RKO (cell line): ENCODE results near the gene MORN3.
A peak's percentile ranks its signal among the peaks of the same experiment; 100 is the strongest.
"Not testable (repeated sequence)": the region's sequence is repeated elsewhere in the genome, so short reads cannot be mapped to it uniquely, and the experiment has no call there.

Source experiments
- DNase-seq: peaks from one replicate; pipeline ENCODE4 v3.0.0-alpha.2; 2016; ENCODE audit warnings: low spot score

The MORN3 gene, protein sequence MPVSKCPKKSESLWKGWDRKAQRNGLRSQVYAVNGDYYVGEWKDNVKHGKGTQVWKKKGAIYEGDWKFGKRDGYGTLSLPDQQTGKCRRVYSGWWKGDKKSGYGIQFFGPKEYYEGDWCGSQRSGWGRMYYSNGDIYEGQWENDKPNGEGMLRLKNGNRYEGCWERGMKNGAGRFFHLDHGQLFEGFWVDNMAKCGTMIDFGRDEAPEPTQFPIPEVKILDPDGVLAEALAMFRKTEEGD

DNA sequence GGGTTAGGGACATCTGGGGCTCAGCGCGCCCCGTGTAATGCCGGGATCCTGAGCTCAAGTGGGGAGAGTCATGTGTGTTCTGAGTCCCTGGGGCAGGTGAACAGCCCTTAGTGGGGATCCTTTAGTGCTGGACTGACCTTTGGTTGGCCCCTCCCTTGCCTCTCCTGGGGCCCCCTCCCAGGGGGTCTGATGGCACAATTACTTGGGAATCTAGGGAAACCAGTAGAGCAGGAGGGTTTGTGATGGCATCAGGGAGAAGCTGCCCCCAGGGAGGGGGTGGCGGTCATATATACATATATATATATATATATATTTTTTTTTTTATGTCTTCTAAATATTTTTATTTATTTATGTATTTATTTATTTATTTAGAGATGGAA lies at the start of gene MORN3:
TSS of gene MORN3 (minus strand) at position 134 of the 380 bp plus-strand sequence. CDS start 171 bp downstream, outside the sequence.
- DNase-seq, result no peak

DNA sequence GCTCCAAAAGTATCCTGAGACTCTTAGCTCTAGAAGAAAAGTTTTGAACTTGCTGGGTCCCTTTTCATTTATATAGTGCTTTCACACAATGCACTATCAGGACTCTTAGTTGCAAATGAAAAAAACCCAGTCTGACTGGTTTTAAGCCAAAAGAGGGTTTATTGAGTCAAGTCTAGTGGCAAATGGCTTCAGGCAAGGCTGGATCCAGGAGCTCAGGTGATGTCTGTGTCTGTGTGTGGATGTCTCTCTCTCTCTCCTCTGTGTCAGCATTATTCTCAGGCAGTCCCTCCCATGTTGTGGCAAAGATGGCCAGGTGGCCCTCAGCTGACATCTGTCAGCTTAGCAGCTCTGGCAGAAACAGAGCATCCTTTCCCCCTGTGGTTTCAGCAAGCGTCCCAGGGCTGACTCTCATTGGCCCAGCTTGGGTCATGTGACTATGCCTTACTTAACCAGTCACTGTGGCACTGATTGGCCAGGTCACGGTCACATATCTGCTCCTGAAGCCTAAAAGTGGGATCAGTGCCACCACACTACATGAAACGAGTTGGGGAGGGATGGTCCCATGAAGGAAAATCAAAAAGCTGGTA lies 49.3 kb upstream of the MORN3 start:
- DNase-seq, result no peak

- DNase-seq, result peak; percentile 32
These were observed 47.7 kb upstream of the MORN3 start for GRCh38 chr12:121717041-121717699.

GRCh38 chr12:121715862-121716435 lies 46.5 kb upstream of the MORN3 start:
- DNase-seq, result no peak

DNA sequence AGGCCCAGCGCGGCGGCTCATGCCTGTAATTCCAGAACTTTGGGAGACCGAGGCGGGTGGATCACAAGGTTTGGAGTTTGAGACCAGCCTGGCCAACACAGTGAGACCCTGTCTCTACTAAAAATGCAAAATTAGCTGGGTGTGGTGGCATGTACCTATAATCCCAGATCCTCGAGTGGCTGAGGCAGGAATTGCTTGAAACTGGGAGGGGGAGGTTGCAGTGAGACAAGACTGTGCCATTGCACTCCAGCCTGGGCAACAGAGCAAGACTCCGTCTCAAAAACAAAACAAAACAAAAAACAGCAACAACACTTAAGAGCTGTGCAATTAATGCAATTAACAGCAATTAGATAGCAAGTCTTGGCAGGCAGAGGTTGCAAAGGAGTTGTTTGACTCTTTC lies 45.6 kb upstream of the MORN3 start:
- not testable (repeated sequence) for DNase-seq

- no peak for DNase-seq
These were observed 44.3 kb upstream of the MORN3 start for GRCh38 chr12:121713793-121714192.

GRCh38 chr12:121713257-121713777 lies 43.9 kb upstream of the MORN3 start:
- no peak for DNase-seq

GRCh38 chr12:121712461-121713256 lies 43.2 kb upstream of the MORN3 start, which contains the start of gene TMEM120B:
Gene TMEM120B, plus strand, starts transcription at chr12:121712752. Its CDS starts 144 bp downstream, at chr12:121712896.
- DNase-seq, result peak; percentile 78

DNA sequence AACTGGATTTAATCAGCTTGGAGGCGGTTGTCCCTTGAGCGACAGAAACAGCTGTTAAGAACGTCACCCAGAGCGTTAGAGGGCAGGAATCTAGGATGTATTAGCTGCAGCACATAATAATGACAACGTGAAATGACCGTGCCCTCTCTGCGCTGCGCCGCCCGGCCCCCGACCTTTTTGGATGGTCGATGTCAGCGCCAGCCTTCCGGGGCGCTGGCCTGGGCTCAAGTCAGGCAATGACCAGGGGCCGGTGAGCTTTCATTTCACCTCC lies 42.7 kb upstream of the MORN3 start:
- DNase-seq, result peak; percentile 56

DNA sequence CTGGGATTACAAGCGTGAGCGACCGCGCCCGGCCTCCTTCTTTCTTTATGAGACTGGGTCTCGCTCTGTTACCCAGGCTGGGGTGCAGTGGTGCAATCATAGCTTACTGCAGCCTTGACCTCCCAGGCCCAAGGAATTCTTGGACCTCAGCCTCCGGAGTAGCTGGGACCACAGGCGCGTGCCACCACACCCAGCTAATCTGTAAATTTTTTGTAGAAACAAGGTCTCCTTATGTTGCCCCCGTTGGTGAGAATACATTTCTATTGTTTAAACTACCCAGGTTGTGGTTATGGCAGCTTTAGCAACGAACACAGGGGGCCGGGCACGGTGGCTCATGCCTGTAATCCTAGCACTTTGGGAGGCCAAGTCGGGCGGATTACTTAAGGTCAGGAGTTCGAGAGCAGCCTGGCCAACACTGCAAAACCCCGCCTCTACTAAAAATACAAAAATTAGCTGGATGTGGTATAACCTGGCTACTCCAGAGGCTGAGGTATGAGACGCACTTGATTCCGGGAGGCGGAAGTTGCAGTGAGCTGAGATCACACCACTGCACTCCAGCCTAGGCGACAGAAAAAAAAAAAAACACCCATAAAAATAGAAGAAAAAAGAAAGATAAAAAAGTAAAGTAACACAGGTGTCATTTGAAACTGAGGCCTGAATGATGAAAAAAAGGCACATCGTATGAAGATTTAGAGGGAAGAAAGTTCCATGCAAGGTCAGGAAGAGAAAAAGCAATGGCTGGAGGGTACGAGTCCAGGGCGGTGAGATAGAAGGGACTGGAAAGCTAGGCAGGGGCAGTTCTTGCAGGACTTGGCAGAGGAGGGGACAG lies 42.1 kb upstream of the MORN3 start:
- no peak for DNase-seq

GRCh38 chr12:121709478-121709961 lies 40.1 kb upstream of the MORN3 start:
- peak; percentile 78 for DNase-seq

- DNase-seq, result not testable (repeated sequence)
These were observed 39.6 kb upstream of the MORN3 start for GRCh38 chr12:121709064-121709424.

DNA sequence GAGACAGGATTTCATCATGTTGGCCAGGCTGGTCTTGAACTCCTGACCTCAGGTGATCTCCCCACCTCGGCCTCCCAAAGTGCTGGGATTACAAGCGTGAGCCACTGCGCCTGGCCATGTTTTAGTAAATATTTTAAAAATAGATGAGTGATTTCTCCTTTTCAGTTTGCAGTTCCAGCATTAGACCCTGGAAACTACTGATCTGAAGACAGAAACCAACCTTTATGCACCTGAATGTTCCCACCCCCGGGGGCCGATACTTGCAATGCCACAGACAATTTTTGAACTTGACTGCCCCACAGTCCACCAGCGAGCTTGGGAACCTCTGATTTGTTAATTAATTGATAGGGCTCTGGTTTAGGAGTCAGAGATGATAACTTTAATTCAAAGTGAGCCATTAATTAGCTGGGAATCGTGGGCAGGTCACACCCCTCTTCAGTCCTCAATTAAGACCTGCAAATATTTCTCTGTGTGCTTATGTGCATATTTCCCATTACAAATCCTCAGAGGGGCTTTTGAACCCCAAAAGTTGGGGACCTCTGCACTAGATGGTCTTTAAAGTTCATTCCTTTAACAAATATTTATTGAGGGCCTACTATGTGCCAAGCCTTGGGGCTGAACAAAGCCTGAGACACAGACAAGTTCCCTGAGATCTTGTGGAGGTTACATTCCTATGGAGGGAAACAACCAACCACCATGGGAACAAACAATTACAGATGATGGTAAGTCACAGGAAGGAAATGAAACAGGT lies 39.0 kb upstream of the MORN3 start:
- no peak for DNase-seq

- no peak for DNase-seq
These were observed 36.1 kb upstream of the MORN3 start for GRCh38 chr12:121705514-121705913.

DNA sequence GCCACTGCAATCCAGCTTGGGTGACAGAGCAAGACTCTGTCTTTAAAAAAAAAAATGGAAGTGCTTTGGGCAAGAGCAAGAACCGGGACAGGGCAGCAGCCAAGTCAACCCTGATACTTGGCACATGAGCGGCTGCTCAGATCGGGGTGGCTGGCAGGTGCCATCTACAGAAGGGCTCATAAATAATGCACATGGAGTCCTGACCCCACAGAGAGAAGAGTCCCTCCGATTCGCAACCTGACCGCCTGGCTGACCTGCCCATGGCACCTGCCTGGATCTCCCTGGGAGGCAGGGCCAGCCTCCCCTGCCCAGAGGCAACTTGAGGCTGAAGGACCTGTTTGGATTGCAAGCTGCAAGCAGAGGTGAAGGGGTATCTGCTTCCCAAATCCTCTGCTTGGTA lies 33.5 kb upstream of the MORN3 start:
- no peak for DNase-seq

- no peak for DNase-seq
These were observed 32.3 kb upstream of the MORN3 start for GRCh38 chr12:121701667-121702277.

GRCh38 chr12:121697861-121698260 lies 28.4 kb upstream of the MORN3 start:
- not testable (repeated sequence) for DNase-seq

GRCh38 chr12:121697093-121697698 lies 27.7 kb upstream of the MORN3 start:
- peak; percentile 66 for DNase-seq

DNA sequence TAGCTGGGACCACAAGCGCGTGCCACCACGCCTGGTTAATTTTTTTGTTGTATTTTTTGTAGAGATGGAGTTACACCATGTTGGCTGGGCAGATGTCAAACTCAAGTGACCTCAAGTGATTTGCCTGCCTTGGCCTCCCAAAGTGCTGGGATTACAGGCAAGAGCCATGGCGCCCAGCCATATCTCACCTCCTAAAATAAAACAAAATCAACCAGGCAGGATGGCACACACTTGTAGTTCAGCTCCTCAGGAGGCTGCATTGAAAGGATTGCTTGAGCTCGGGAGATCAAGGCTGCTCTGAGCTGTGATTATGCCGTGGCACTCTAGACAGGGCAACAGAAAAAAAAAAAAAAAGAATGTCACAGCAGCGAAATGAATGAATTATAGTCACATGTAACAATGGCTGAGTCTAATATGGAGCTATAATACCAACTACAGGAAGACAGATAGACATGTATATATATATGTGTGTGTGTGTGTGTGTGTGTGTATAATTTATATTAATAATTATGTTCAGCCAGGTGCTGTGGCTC lies 23.8 kb upstream of the MORN3 start:
- DNase-seq, result no peak
